NCI-H1930 (cell line): Measurements from ENCODE around the gene ASCC1.
"Not testable (repeated sequence)": the region's sequence is repeated elsewhere in the genome, so short reads cannot be mapped to it uniquely, and the experiment has no call there.

Experiments
- DNase-seq, 2 experiments: peaks; one replicate each; lab custom pipeline; 2025; lab: John Stamatoyannopoulos, UW

The ASCC1 gene, protein sequence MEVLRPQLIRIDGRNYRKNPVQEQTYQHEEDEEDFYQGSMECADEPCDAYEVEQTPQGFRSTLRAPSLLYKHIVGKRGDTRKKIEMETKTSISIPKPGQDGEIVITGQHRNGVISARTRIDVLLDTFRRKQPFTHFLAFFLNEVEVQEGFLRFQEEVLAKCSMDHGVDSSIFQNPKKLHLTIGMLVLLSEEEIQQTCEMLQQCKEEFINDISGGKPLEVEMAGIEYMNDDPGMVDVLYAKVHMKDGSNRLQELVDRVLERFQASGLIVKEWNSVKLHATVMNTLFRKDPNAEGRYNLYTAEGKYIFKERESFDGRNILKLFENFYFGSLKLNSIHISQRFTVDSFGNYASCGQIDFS

DNA sequence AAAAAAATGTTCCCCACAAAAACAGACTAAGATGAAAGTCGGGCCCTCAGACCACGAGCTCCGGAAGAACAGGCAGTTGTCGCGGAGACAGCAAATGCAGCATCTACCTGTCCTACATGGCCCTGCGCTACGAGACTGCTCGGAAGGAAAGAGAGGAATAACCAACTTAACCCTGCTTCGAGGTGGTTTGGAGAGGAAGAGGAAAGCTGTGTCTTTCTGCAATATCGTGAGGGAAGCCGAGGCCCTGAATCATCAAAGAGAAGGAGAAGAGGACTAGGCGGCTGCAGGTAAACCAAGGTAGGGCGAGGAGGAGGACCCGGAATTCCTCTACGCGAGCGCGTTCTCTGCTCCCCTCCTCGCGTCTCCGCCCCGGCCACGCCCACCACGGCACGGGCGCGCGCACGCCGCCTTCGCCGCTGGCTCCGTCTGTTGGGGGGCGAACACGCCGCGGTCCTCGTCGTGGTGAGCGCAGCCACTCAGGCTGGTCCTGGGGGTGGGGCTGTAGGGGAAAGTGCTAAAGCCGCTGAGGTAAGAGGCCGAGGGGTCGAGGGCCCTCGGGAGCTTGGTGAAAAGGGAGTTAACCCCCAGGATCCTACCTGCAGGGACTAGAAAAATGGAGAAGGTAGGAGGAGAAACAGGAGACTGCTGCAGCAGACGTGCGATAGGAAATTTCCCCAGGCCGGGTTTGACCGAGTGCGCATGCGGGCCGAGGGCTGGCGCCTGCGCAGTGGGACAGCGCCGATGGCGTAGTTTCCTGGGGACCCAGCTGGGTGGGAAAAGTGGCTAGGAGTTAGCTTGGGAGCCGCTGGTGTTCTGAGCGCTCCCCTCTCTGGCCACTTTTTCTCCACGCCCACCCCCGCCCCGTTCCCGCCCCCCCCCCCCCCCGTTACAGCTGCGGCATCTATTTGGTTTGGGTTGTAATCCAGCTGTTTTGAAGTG is at the start of gene ASCC1, which contains the start of gene ANAPC16:
Gene ASCC1, minus strand, starts transcription at position 666 of the 939 bp plus-strand sequence. CDS start 2,978 bp downstream, outside the sequence.
Gene ANAPC16, plus strand, starts transcription at position 402 of the 939 bp plus-strand sequence. CDS start 7,903 bp downstream, outside the sequence.
- peak; percentile 80 to 82 for DNase-seq

DNA sequence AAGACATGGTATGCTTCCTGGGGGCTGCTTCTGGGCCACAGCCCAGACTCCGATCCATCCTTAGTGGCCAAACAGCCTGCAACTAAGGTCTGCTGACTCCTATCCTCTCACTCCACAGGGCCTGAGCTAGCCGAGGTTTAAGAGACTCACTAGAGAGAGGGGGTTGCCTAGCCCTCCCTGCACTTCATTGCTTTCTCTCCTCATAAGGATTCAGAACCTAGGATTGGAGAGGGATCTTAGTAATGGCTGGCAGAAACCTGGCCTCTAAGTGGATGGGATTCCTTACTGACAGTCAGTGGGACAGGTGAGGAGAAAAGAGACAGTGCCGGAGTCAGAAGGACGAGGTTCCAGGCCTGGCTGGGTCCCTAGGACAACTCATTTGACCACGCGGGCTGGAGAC is 49.4 kb upstream of the ASCC1 start:
- DNase-seq: no peak

DNA sequence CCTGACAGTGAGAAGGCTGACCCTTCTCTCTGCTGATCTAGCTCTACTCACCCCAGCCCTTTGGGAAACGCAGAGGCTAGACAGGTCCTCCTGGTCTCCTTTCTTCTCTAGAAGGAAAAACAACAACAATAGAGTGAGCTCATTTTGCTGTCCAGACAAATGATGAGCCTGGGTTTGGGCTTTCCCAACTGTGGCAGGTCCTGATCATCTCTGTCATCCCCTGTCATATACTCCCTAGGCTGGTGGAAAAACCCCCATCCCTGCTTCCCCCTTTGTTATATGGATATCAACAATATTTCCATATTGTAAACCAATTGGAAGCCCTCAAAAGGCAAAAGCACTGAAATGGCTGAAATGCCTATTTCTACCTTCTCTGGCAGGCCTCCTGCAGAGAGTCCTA is 48.5 kb upstream of the ASCC1 start:
- DNase-seq: no peak

DNA sequence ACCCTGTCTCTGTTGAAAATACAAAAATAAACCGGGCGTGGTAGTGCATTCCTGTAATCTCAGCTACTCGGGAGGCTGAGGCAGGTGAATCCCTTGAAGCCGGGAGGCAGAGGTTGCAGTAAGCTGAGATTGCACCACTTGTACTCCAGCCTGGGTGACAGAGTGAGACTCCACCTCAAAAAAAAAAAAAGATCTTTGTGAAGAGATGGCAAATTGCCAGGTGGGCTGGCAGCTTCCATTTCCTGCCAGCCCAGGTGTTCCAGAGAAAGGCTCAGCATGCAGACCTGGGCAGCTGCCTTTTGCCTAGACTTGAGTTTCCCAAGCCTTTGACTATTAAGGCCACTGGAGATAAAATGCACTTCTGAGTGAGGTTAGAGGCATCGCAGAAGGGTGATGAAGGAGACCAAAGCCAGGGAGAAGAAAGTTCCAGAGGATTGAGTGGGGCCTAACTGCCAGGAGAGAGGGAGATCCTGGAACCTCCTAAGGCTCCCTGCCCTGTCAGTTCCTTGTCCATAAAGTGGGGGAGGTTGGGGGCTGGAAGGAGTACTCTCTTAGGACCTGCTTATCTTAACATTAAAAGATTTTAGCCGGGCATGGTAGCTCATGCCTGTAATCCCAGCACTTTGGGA is 47.7 kb upstream of the ASCC1 start:
- DNase-seq: peak in 1 of 2 experiments; percentile 28

DNA sequence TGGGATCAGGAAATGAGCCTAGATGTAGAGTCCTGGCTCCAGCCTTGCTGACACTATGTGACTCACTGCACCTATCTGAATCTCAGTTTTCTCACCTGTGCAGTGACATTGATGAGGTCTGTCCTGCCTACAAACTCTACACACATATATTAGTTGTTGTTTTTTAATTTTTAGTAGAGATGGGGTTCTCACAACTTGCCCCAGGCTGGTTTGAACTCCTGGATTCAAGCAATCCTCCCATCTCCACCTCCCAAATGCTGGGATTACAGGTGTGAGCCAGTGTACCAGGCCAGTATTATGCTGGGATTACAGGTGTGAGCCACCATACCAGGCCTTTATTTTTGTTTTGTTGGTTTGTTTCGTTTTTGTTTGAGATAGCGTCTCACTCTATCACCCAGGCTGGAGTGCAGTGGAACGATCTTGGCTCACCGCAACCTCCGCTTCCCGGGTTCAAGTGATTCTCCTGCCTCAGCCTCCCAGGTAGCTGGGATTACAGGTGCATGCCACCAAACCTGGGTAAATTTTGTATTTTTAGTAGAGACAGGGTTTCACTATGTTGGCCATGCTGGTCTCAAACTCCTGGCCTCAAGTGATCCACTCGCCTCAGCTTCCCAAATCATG is 45.8 kb upstream of the ASCC1 start:
- DNase-seq: no peak

DNA sequence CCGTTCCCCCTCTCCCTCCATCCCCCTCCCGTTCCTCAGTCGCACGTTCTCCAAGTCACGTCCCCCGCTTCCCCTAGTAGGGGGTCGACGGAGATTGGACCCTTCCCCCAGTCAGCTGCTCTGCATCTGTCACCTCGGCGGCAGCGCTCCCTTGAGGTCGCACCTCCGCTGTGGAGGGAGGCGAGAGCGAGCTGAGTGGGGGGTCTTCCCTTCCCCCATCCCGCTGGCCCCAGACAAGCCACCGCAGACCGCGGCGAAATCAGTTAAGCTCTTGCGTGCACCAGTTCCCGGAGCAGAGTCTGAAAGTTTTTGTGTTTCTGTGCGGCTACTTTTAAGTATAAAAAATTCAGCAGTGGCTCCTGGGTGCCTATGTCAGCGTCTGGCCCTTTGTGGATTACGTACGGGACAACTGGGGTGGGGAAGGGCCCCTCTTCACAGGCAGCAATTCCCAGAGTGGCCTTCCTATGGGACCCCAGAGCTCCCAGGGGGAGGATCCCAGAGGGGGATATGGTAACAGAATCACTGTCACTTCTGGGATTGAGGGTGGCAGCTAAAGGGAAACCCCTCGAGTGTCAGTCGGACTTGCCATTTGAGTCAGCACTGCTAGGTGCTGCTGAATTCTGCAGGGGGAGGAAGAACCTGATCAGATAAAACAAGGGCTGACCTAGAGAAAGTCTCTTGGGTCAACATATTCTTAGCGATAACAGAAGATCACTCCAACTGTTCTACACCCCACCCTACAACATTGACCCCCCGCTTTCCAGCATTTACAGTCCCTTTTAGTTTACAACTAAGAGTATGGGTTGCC is 45.1 kb upstream of the ASCC1 start:
- peak; percentile 28 to 65 for DNase-seq

DNA sequence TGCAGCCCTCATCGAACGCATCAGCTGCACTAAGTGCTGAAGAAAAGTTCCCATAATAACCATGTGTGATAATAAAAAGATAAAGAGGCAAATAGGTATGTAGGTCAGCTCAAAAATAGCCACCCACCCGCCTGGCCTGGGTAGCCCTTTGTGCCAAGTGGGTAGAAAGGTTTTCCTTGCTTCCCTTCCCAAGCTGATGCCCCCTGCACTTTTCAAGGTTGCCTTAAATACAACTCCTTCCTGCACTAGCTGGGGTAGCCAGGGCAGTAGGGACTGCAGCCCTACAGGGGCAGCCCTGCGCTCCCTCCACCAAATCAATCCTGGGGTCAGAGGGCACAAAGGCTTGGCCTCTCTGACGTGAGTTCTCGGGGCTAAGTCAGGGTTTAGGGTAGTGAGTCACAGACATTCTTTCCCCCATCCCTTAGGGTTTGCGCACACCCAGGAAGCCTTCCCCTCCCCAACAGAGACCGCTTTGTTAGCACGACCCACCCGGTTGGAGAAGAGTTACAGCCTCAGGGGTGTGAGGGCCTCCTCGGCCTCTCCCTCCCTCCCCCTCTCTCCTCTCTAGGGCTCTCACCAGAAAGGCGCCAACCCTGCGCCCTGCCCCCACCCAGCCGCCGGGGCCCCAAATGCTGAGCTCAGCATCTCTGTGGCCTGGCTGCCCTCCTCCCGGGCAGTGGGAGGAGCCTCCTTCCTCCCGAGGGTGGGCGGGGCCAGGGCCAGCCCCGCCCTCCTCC is 44.3 kb upstream of the ASCC1 start:
- no peak for DNase-seq

DNA sequence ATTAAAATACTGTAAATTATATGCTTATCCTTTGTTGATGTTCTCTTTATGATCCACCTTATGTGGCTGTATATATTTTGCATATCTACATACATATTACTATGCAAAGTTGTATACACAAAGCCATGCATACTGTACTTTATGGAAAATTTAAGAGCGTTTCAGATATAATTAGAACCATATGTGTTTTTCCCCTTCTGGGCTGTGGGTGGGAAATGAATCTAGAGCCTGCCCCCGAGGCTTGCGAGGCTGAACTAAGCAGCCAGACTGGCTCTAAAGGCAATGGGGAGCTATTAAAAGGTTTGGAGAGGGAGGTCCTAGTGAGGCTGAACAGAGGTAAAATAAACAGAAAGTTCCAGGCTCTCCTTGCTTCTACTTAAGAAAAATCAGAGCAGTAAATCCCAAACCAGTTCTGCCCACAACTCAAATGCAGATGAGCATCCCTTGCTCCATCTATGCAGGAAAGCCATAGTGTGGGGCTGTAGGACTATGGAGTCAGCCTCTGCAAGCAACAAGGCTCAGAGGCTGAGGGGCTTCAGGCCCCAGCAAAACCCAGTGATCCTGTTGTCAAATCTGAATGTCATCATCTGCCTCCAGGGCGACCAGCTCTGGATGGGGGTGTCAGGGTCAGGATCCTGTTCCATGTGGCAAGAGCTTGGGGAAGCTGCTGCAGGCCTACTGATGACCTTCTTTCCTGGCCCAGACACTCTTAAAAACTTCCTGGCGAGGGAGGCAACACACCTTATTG is 43.6 kb upstream of the ASCC1 start:
- no peak for DNase-seq

DNA sequence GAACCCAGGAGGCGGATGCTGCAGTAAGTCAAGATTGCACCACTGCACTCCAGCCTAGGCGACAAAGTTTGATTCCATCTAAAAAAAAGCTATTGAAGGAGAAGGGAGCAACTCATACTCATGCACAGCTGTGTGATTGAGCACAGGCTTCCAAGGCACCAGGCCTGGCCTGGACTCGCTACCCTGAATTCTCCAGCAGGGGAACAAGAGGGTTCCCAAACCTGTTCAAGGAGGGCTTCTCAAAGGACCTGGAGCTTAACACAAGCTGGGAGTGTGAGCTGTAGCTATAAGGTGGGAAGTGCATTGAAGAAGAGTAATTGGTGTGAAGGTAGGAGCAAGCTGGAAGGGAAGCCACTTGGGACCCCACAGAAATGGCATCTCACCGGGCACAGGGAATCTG is 42.5 kb upstream of the ASCC1 start:
- DNase-seq: no peak

DNA sequence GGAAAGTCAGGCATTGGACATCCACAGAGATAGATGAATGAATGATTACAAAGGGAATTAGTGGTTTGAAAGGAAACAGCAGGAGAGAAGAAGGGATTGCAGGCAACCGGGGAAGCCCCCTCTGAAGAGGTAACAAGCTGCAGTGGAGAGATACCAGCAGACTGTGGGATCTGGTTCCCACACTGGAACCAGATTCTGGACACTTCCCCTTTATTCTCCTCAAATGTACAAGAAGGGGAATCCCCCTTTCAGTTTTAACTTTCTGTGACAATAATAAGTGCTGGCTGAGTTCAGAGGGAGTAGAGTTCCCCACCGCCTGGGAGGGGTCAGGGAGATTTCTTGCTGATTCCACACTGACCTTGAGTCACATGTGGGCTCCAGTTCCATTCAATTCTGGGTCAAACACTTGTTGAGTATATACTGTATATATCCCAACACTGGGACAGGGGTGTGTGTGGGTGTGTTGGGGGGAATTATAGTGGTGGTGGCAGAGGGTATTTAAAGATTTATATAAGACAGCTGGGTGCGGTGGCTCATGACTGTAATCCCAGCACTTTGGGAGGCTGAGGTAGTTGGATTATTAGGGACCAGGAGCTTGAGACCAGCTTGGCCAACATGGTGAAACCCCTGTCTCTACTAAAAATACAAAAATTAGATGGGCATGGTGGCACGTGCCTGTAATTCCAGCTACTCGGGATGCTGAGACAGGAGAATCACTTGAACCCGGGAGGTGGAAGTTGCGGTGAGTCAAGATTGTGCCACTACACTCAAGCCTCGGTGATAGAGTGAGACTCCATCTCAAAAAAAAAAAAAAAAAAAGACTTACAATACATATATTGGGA is 41.2 kb upstream of the ASCC1 start:
- no peak for DNase-seq

DNA sequence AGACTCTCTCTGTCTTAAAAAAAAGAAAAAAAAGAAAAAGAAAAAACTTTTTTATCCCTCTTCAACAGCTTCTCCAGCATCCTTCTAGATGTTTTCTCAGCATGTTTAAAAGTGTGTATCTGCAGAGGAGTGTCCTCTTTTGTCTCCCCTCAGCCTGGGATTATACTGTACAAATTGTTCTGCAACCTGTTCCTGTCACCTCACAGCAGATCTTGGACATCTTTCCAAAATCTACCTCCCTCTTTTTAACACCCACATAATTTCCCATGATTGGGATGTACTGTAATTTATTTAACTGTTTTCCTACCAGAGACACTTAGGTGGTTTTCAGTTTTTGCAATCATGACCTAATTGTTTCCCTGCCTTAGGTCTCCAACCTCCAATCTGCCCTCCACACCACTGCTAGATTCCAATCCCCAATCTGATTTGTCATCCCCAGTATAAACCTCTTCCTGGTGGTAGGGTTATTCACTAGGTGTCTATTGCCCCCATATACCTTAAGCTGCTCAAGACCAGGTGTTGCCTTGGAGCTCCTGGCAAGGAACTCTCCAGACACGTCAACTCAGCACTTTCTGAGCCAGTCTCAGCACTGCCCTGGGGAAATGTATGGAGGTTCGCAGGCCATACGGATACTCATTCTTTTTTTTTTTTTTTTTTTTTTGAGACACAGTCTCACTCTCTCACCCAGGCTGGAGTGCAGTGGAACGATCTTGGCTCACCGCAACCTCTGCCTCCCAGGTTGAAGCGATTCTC is 40.1 kb upstream of the ASCC1 start:
- DNase-seq: no peak

DNA sequence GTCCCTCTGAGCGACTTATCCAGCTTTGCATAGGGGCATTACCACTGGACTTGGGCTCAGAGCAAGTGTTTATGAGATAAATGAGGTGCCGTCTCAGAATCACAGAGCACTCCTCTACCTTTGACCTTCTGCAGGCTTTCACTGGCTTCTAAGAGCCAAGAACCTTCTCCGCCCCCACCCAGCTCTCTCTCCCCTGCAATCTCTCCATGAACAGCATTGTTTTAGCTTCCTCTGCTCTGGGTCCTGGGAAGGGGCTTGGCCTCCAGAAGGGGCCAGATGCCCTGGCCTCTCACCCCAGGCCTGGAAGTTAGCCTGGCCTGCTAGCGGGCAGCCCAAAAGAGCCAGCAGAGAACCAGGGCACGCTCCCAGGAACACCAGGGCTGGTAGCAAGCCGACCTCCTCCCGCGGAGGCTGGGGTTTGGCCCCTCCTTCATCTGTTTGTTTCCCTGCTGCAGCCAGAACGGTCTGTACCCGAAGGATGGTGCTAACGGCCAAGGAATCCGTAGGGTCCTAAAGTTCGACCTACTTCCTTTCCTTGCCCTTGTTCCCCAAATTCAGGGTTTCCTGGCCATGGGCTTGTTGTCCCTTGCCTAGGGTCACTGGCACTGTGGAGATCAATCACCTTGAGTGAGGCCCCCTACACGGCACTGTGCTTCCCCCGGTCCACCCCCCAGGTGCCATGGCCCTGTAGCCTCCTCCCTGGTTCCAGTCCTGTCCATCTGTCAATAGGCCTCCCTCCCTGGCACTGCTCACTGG is 38.9 kb upstream of the ASCC1 start:
- DNase-seq: no peak

DNA sequence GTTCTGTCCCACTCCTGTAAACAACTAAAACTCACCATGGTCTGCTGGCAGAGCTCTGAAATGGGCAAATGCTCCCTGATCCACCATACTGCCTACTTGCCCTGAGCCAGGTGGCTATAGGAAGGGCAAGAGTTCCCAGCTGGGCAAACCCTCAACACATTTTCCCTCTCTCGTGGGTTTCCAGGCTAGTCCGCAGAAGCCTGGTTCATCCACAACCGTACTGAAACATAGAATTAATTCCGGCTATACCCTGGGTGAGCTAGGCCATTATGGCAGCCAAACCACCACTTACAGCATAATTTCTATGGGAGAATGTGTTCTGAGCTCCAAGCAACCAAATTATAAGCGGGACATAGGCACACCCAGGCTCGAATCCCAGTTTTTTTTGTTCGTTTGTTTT is 37.5 kb upstream of the ASCC1 start:
- DNase-seq: no peak

DNA sequence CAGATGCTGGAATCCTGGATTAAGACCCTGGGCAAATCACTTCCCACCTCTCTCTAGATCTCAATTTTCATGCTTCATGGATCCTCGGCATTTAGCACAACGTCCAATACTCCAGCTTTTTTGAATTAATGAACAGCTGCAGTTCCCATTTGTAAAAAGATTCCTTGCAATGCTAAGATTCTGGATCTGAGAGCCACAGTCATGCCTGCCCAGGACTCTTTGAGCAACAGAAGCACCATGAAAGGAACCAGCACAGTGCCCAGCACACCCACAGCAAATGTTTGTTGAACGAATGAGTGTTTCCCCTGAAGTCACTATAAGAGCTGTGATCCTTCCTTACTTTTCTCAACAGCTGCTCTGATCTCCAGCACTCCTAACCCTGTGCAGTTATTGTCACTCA is 36.9 kb upstream of the ASCC1 start:
- no peak for DNase-seq

DNA sequence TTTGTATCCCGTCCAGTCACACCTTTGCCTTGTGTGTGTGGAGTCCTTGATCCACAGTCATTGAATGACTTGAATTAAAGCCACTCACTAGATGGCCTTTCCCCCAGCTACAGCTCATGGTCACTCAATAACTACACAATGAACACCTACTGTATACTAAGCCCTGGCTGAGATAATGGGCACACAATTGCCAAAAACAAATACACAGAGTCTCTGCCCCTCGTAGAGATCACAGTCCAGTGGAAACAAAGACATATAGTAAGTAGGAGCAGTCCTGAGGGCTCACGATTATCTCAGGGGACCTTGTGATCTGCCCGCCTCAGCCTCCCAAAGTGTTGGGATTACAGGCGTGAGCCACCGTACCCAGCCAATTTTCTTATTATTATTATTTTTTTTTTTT is 35.6 kb upstream of the ASCC1 start:
- no peak for DNase-seq

DNA sequence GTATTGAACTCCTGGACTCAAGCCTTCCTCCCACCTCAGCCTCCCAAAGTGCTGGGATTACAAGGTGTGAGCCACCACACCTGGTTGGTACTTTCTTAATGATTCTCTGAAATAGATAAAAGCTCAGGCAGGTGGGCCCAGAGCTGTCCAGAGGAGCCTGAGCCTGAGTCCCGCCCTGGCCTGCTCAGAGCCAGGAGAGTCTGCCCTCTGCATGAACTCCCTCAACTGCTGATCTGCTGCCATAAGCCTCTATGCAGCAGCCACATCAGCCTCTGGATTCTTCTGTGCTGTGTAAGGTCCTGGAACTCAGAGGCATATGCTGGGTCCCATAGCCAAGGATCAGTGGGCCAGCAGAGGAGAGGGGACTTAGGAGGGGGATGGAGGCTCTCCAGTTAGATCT is 34.6 kb upstream of the ASCC1 start:
- no peak for DNase-seq

DNA sequence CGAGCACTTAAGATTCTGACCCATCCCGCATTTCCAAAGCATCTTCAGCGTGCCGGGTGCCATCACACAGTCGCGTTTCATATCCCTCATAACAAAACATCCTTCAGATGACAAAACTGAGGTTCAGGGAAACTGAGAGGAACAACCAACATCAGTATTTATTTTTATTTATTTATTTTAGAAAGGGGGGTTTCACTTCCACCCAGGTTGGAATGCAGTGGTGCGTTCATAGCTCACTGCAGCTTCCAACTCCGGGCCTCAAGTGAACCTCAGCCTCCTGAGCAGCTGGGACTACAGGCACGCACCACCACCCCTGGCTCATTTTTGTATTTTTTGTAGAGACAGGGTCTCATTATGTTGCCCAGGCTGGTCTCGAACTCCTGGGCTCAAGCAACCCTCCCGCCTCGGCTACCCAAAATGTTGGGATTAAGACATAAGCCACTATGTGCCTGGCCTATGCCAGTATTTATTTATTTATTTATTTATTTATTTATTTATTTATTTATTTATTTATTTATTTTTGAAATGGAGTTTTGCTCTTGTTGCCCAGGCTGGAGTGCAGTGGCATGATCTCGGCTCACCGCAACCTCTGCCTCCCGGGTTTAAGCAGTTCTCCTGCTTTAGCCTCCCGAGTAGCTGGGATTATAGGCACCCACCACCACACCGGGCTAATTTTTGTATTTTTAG is 33.2 kb upstream of the ASCC1 start:
- DNase-seq: not testable (repeated sequence)
